G401 (cell line): ENCODE results near the gene ERBB4. TPM values are rescaled to one million over a fixed set of nuclear protein-coding genes. Genes with fewer than 3 reads are reported as not detected.

ENCODE experiments used
- DNase-seq: peaks from one replicate; pipeline ENCODE4 v3.0.0-alpha.2; 2015; ENCODE audit warnings: low spot score
- in situ Hi-C: cut with HindIII; loops from 2 replicates; pipeline ENCODE4 v1.10.0; 2016; ENCODE audit warnings: low sequenced_read_pairs, mixed read lengths
- total RNA-seq: library from RNA; depleted of rRNA; stranded (reverse); fragments of >200 nt; shearing (Covaris generic); gene quantifications from 2 replicates; pipeline ENCODE4 v1.2.3, GENCODE V29; 2014

ERBB4 gene
- total RNA-seq, 1 experiment from 2014 or later: not detected

GRCh38 chr2:211845338-211846035 lies 693.1 kb downstream of the ERBB4 start:
- in situ Hi-C loops: no loop called here

GRCh38 chr2:211837706-211838105 lies 700.9 kb downstream of the ERBB4 start:
- DNase-seq: no peak
- in situ Hi-C loops: no loop called here

More at GRCh38 chr2:211845338-211846035, 693.1 kb downstream of the ERBB4 start:
- DNase-seq: no peak

GRCh38 chr2:211837206-211837605 lies 701.4 kb downstream of the ERBB4 start:
- in situ Hi-C loops: no loop called here
- no peak for DNase-seq

- in situ Hi-C loops: no loop called here
- DNase-seq: no peak
Observed at GRCh38 chr2:211836409-211836808, 702.2 kb downstream of the ERBB4 start.

- no peak for DNase-seq
- in situ Hi-C loops: no loop called here
Observed at GRCh38 chr2:211835695-211836094, 702.9 kb downstream of the ERBB4 start.

- in situ Hi-C loops: no loop called here
- no peak for DNase-seq
Observed at GRCh38 chr2:211833582-211834279, 704.9 kb downstream of the ERBB4 start.

GRCh38 chr2:211829725-211830124 lies 708.9 kb downstream of the ERBB4 start:
- in situ Hi-C loops: no loop called here
- no peak for DNase-seq

GRCh38 chr2:211823886-211824479 lies 714.6 kb downstream of the ERBB4 start:
- DNase-seq: no peak
- in situ Hi-C loops: no loop called here

GRCh38 chr2:211822686-211823335 lies 715.8 kb downstream of the ERBB4 start:
- in situ Hi-C loops: no loop called here
- DNase-seq: no peak

- DNase-seq: peak; percentile 32
- in situ Hi-C loops: no loop called here
Observed at GRCh38 chr2:211816754-211817153, 721.8 kb downstream of the ERBB4 start.

- no peak for DNase-seq
- in situ Hi-C loops: no loop called here
Observed at GRCh38 chr2:211812587-211812986, 726.0 kb downstream of the ERBB4 start.

- DNase-seq: peak; percentile 75
- in situ Hi-C loops: no loop called here
Observed at GRCh38 chr2:211802666-211803065, 735.9 kb downstream of the ERBB4 start.

- in situ Hi-C loops: no loop called here
- DNase-seq: no peak
Observed at GRCh38 chr2:211800001-211800400, 738.6 kb downstream of the ERBB4 start.

GRCh38 chr2:211798868-211799267 lies 739.7 kb downstream of the ERBB4 start:
- in situ Hi-C loops: no loop called here
- no peak for DNase-seq

GRCh38 chr2:211793690-211794089 lies 744.9 kb downstream of the ERBB4 start:
- no peak for DNase-seq
- in situ Hi-C loops: no loop called here

- DNase-seq: no peak
- in situ Hi-C loops: no loop called here
Observed at GRCh38 chr2:211789982-211790381, 748.6 kb downstream of the ERBB4 start.

- in situ Hi-C loops: no loop called here
Observed at GRCh38 chr2:211766689-211767088, 771.9 kb downstream of the ERBB4 start.

GRCh38 chr2:211762479-211762878 lies 776.1 kb downstream of the ERBB4 start:
- in situ Hi-C loops: no loop called here
- no peak for DNase-seq

More at GRCh38 chr2:211766689-211767088, 771.9 kb downstream of the ERBB4 start:
- DNase-seq: no peak

- DNase-seq: no peak
- in situ Hi-C loops: no loop called here
Observed at GRCh38 chr2:211760103-211760502, 778.5 kb downstream of the ERBB4 start.

- in situ Hi-C loops: no loop called here
- no peak for DNase-seq
Observed at GRCh38 chr2:211756266-211756665, 782.3 kb downstream of the ERBB4 start.
